IPS-18c (cell line): ENCODE results near the gene NEO1.
A peak's percentile ranks its signal among the peaks of the same experiment; 100 is the strongest.

ENCODE experiments used
- H3K4me3 ChIP-seq: 2 replicates; pipeline ENCODE4 v1.7.0; 2013; ENCODE audit warnings: low read depth, mild to moderate bottlenecking, low read length, moderate library complexity; ENCODE audit not compliant: insufficient read depth
- H3K9me3 ChIP-seq: one replicate; pipeline ENCODE4 v1.6.1; 2013; ENCODE audit warnings: mild to moderate bottlenecking, low read length, moderate library complexity; ENCODE audit not compliant: control insufficient read depth, insufficient read depth

The NEO1 gene

GRCh38 chr15:73051807-73052652, at the start of gene NEO1:
Gene NEO1 (plus strand): TSS chr15:73052463. CDS start chr15:73052676, 213 bp downstream.
- H3K4me3 ChIP-seq: peak within 1 kb of the TSS; percentile 81
- no peaks in the 10 kb centered on the region for H3K9me3 ChIP-seq

- H3K9me3 ChIP-seq: no peaks in the 10 kb centered on the region
Observed at GRCh38 chr15:73004462-73004861, 47.8 kb upstream of the NEO1 start.

GRCh38 chr15:73005032-73005431, 47.2 kb upstream of the NEO1 start:
- H3K9me3 ChIP-seq: no peaks in the 10 kb centered on the region
- H3K4me3 ChIP-seq: no peak overlapping the region

More at GRCh38 chr15:73004462-73004861, 47.8 kb upstream of the NEO1 start:
- H3K4me3 ChIP-seq: no peak overlapping the region

GRCh38 chr15:73005446-73005845, 46.8 kb upstream of the NEO1 start:
- Histone ChIP-seq H3K9me3 (no peaks in the 10 kb centered on the region), H3K4me3 (no peak overlapping the region)

- Histone ChIP-seq H3K4me3 (no peak overlapping the region), H3K9me3 (no peaks in the 10 kb centered on the region)
Observed at GRCh38 chr15:73006523-73006922, 45.7 kb upstream of the NEO1 start.

GRCh38 chr15:73009066-73010056, 42.9 kb upstream of the NEO1 start:
- H3K9me3 ChIP-seq: no peaks in the 10 kb centered on the region
- no peak overlapping the region for H3K4me3 ChIP-seq

GRCh38 chr15:73010154-73011152, 41.8 kb upstream of the NEO1 start:
- Histone ChIP-seq H3K4me3 (no peak overlapping the region), H3K9me3 (no peaks in the 10 kb centered on the region)

- no peak overlapping the region; the same call in 1 of the 2 replicates for H3K4me3 ChIP-seq
- H3K9me3 ChIP-seq: no peaks in the 10 kb centered on the region
Observed at GRCh38 chr15:73014904-73015303, 37.4 kb upstream of the NEO1 start.

GRCh38 chr15:73015493-73015892, 36.8 kb upstream of the NEO1 start:
- no peak overlapping the region for H3K4me3 ChIP-seq
- no peaks in the 10 kb centered on the region for H3K9me3 ChIP-seq

- Histone ChIP-seq H3K4me3 (no peak overlapping the region), H3K9me3 (no peaks in the 10 kb centered on the region)
Observed at GRCh38 chr15:73017987-73018386, 34.3 kb upstream of the NEO1 start.

- Histone ChIP-seq H3K4me3 (no peak overlapping the region), H3K9me3 (no peaks in the 10 kb centered on the region)
Observed at GRCh38 chr15:73019154-73019553, 33.1 kb upstream of the NEO1 start.

GRCh38 chr15:73019601-73020146, 32.6 kb upstream of the NEO1 start:
- Histone ChIP-seq H3K4me3 (no peak overlapping the region), H3K9me3 (no peaks in the 10 kb centered on the region)

- Histone ChIP-seq H3K9me3 (no peaks in the 10 kb centered on the region), H3K4me3 (no peak overlapping the region)
Observed at GRCh38 chr15:73021139-73021621, 31.1 kb upstream of the NEO1 start.

GRCh38 chr15:73022161-73022560, 30.1 kb upstream of the NEO1 start:
- Histone ChIP-seq H3K4me3 (no peak overlapping the region), H3K9me3 (no peaks in the 10 kb centered on the region)

GRCh38 chr15:73023071-73023470, 29.2 kb upstream of the NEO1 start:
- no peak overlapping the region for H3K4me3 ChIP-seq
- H3K9me3 ChIP-seq: no peaks in the 10 kb centered on the region

- Histone ChIP-seq H3K4me3 (no peak overlapping the region), H3K9me3 (no peaks in the 10 kb centered on the region)
Observed at GRCh38 chr15:73024168-73024567, 28.1 kb upstream of the NEO1 start.
